Ovary (tissue), 3 donors: ENCODE measurements around the gene NOL8.

Experiments
- POLR2A ChIP-seq: fragments of 450-650 bp; IDR thresholded peaks from one replicate; pipeline ENCODE4 v1.6.1; 2017; ENCODE audit warnings: antibody characterized with exemption, mild to moderate bottlenecking, moderate library complexity
- TF ChIP-seq, protein P1 (sequence below), 3 donors: fragments of 450-650 bp in 2 of 3; fragments of 200-600 bp in 1 of 3; IDR thresholded peaks; one replicate each; pipeline versions ENCODE4 v1.5.1 to v1.8.0; 2016 to 2022; ENCODE audit warnings: antibody characterized with exemption in 3 of 3, mild to moderate bottlenecking in 1 of 3
- donor health status: DM: no; HTN: no; CAD: no.

DNA sequence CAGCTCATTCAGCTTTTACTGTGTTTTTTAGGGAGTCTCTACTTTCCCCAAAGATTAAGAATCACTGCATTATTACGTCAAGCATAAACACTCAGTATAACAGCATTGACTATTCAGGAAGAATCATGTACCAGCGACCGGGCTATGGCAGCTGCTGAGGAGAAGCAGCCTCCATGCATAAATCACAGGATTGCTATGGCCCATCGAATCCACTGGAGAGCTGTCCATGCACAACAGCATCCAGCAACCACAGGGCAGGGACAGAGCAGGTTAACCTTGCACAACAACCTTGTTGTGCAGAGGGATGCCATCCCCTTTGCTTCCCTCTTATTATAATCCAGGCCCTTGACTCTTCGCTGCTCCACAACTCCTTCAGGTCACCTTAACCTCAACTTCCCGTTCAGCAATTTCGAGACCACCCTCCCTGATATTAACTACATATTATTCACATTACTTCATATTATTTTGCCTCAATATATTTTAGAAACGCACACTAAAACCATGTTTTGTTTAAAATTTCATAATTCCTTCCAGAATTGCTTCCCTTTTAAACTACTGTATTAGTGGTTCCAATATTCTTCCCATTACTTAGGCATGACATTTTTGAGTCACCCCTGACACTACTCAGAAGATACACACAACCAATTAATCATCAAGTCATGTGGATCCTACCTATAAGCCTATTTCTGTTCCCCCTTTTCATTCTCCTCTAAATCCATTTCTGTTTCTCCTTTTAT is 32.6 kb downstream of the NOL8 start:
- TF ChIP-seq, protein P1, sequence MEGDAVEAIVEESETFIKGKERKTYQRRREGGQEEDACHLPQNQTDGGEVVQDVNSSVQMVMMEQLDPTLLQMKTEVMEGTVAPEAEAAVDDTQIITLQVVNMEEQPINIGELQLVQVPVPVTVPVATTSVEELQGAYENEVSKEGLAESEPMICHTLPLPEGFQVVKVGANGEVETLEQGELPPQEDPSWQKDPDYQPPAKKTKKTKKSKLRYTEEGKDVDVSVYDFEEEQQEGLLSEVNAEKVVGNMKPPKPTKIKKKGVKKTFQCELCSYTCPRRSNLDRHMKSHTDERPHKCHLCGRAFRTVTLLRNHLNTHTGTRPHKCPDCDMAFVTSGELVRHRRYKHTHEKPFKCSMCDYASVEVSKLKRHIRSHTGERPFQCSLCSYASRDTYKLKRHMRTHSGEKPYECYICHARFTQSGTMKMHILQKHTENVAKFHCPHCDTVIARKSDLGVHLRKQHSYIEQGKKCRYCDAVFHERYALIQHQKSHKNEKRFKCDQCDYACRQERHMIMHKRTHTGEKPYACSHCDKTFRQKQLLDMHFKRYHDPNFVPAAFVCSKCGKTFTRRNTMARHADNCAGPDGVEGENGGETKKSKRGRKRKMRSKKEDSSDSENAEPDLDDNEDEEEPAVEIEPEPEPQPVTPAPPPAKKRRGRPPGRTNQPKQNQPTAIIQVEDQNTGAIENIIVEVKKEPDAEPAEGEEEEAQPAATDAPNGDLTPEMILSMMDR (IDR thresholded peaks at IDR 0.05) = no peak
- TF ChIP-seq POLR2A = no peak
